ENCODE data around the gene OTOF.

OTOF gene

DNA sequence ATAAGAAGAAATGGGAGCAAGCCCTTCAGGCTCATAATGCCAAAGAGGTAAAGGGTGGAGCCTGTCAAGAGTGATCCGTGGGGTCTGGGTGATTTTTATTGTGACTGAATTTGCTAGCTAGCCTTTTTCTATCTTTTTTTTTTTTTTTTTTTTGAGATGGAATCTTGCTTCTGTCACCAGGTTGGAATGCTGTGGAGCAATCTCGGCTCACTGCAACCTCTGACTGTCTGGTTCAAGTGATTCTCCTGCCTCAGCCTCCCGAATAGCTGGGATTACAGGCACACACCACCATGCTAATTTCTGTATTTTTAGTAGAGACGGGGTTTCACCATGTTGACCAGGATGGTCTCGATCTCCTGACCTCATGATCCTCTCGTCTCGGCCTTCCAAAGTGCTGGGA, 47.1 kb downstream of the OTOF start:
- no peak for DNase-seq
- in situ Hi-C loops (cut with MboI; ENCODE audit: low pct_unique_long_range_greater_than_20kb, low sequenced_read_pairs), result no loop called here

- in situ Hi-C loops (cut with MboI; ENCODE audit: low pct_unique_long_range_greater_than_20kb, low sequenced_read_pairs), result no loop called here
- DNase-seq, result no peak
Measured at GRCh38 chr2:26429779-26430578, 47.9 kb downstream of the OTOF start.

DNA sequence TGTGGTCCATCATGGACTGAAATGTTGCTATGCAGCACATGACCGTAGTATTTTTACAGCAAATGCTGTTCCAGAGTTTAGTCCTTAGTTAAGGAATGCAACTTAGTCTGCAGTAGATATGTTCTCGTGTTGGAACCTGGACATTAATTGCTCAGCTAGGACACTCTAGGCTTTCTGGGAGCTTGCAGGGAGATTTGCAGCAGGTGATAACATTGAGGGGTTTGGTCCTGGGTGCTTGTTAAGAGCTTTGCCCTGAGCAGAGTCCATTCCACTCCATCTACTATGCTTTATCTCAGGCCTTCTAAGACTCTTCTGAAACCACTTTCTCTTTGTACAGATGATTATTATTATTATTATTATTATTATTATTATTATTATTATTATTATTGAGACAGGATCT, 49.1 kb downstream of the OTOF start:
- DNase-seq, result no peak
- in situ Hi-C loops (cut with MboI; ENCODE audit: low pct_unique_long_range_greater_than_20kb, low sequenced_read_pairs), result no loop called here

- in situ Hi-C loops (cut with MboI; ENCODE audit: low pct_unique_long_range_greater_than_20kb, low sequenced_read_pairs), result no loop called here
Measured at GRCh38 chr2:26424221-26424620, 53.7 kb downstream of the OTOF start.

GRCh38 chr2:26423750-26424149, 54.2 kb downstream of the OTOF start:
- in situ Hi-C loops (cut with MboI; ENCODE audit: low pct_unique_long_range_greater_than_20kb, low sequenced_read_pairs), result no loop called here
- no peak for DNase-seq

More at GRCh38 chr2:26424221-26424620, 53.7 kb downstream of the OTOF start:
- no peak for DNase-seq

DNA sequence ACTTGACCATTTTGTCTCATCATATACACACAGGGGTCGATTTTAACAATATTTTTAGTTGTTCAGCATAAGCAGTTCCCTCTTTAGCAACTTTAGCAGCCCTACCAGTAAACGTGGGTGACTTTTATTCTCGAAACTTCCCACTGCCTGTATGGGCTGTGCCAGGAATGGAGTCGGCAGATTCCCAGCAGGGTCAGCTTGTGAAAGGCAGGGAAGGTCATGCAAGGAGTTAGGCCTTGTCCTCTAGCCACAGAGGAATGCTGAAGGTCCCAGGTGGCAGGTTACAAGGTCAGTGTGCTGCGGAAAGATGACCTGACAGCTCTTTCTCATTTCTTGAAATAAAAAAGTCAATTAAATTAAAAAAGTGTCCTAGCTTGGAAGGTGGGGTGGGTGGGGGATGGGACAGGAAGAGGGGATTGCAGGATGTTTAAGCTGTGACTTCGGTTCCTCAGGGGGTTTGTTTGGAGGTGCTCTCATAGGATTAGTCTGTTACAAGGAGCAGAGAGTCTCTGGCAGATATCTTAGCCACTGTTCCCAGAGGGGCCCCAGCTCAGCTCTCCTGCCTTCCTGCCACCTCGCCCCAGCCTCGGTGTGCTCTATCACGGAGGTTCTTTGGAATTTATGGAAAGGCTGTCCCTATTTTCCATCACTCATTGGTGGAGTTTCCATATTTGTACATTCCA, 54.8 kb downstream of the OTOF start:
- in situ Hi-C loops (cut with MboI; ENCODE audit: low pct_unique_long_range_greater_than_20kb, low sequenced_read_pairs), result no loop called here
- no peak for DNase-seq

GRCh38 chr2:26421961-26422360, 56.0 kb downstream of the OTOF start:
- in situ Hi-C loops (cut with MboI; ENCODE audit: low pct_unique_long_range_greater_than_20kb, low sequenced_read_pairs), result no loop called here

GRCh38 chr2:26414311-26414710, 63.6 kb downstream of the OTOF start:
- in situ Hi-C loops (cut with MboI; ENCODE audit: low pct_unique_long_range_greater_than_20kb, low sequenced_read_pairs), result no loop called here
- no peak for DNase-seq

More at GRCh38 chr2:26421961-26422360, 56.0 kb downstream of the OTOF start:
- DNase-seq, result no peak

- in situ Hi-C loops (cut with MboI; ENCODE audit: low pct_unique_long_range_greater_than_20kb, low sequenced_read_pairs), result no loop called here
- peak; percentile 51 for DNase-seq
Measured at GRCh38 chr2:26412091-26412673, 65.7 kb downstream of the OTOF start.

GRCh38 chr2:26411419-26411818, 66.5 kb downstream of the OTOF start:
- DNase-seq, result no peak
- in situ Hi-C loops (cut with MboI; ENCODE audit: low pct_unique_long_range_greater_than_20kb, low sequenced_read_pairs), result no loop called here

DNA sequence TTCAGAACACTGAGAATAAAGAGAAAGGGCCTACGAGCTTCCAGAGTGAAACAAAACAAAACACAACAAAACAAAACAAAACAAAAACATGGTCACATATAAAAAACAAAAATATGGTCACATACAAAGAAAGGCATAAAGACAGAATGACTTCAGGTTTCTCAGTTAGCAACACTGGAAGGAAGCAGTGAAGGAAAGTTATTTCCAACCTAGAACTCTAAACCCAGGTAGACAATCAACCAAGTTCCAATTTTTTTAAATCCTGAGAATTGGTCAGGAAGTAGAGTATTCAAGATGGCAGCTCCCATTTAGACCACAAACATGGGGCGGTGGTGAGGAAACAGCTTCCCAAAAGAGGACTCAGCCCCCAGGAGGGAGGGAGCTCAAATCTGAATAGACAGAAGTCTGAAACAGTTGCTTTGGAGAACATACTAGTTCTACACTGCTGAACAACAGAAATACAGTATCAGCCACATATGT, 67.1 kb downstream of the OTOF start:
- in situ Hi-C loops (cut with MboI; ENCODE audit: low pct_unique_long_range_greater_than_20kb, low sequenced_read_pairs), result no loop called here
- DNase-seq, result no peak

DNA sequence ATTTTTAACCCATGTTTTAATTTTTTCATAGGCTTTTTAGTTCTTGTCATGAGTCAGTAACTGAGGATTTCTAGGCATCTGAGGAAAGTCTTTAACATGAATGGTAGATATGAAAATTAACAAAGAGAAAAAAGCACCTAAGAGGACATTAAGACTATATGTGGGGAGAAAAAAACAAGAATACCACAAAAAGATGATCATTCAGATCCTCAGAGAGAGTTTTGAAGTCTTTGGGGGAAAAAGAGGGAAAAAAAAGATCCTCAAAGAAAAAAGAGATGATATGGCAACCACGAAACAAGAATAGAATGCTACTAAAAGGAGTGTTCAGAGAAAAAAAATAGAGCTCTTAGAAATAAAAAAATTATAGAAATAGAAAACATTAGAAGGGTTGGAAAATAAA, 68.1 kb downstream of the OTOF start:
- in situ Hi-C loops (cut with MboI; ENCODE audit: low pct_unique_long_range_greater_than_20kb, low sequenced_read_pairs), result no loop called here
- no peak for DNase-seq

DNA sequence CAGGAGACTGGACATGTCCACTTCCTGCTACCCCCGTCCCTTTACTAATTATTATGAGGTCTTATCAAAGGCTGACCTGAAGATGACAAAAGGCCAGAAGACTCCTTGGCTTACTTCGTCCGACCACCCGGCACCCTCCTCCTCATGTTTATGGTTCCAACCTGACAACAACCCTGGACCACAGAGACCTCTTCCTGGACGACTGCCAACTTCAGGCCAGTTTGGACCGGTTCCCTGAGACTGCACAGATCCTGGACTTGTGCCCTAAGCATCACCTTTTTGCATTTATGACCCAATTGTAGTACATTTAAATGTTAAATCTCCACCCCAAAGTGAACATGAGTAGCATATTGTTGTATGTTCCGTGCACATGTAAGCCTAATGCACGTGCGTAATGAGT, 70.4 kb downstream of the OTOF start:
- DNase-seq, result no peak
- in situ Hi-C loops (cut with MboI; ENCODE audit: low pct_unique_long_range_greater_than_20kb, low sequenced_read_pairs), result no loop called here

Measured in KBM-7 (cell line).